Activated T-cell treated with anti-CD3 and anti-CD28 coated beads, Interleukin-2, amount 50 U/mL, for 72 hours (primary cell): Measurements from ENCODE around the gene HECTD4. TPM values are rescaled to one million over a fixed set of nuclear protein-coding genes. Genes with fewer than 3 reads are reported as not detected.
A peak's percentile ranks its signal among the peaks of the same experiment; 100 is the strongest.

Source experiments
- ATAC-seq, 2 donors: fragments of 150-1000 bp; cut with Tn5 transposase; replicated peaks in 1 of 2; 2 replicates each; pipeline ENCODE4 v1.10.0; 2021; ENCODE audit warnings: moderate library complexity in 2 of 2, mild to moderate bottlenecking in 1 of 2
- DNase-seq, 2 donors: peaks; one replicate each; pipeline ENCODE4 v3.0.0; 2021 to 2022; ENCODE audit warnings: mixed read lengths in 1 of 2
- H3K27ac Mint-ChIP-seq: one replicate; pipeline ENCODE4 v1.8.0; 2022; ENCODE audit warnings: mild to moderate bottlenecking, moderate library complexity, mixed read lengths
- H3K27me3 Mint-ChIP-seq: one replicate; pipeline ENCODE4 v1.8.0; 2022; ENCODE audit warnings: low read depth, mixed read lengths
- H3K36me3 Mint-ChIP-seq, 2 donors: one replicate each; pipeline ENCODE4 v1.8.0; 2022; ENCODE audit warnings: mixed read lengths in 2 of 2, mild to moderate bottlenecking in 1 of 2; ENCODE audit not compliant: insufficient read depth in 2 of 2
- H3K4me1 Mint-ChIP-seq: one replicate; pipeline ENCODE4 v1.8.0; 2022; ENCODE audit warnings: low read depth, mixed read lengths
- H3K4me3 Mint-ChIP-seq, 2 donors: one replicate each; pipeline ENCODE4 v1.8.0; 2022; ENCODE audit warnings: mild to moderate bottlenecking in 2 of 2, mixed read lengths in 2 of 2, moderate library complexity in 2 of 2
- H3K9me3 Mint-ChIP-seq, 2 donors: one replicate each; pipeline ENCODE4 v1.8.0; 2022; ENCODE audit warnings: mixed read lengths in 2 of 2
- total RNA-seq, 2 donors: library from RNA; stranded (reverse); gene quantifications; one replicate each; pipeline ENCODE4 v1.2.3, GENCODE V29; 2022

HECTD4 gene
- total RNA-seq, 2 donors from 2014 or later, result 39.6 to 43.3 TPM

DNA sequence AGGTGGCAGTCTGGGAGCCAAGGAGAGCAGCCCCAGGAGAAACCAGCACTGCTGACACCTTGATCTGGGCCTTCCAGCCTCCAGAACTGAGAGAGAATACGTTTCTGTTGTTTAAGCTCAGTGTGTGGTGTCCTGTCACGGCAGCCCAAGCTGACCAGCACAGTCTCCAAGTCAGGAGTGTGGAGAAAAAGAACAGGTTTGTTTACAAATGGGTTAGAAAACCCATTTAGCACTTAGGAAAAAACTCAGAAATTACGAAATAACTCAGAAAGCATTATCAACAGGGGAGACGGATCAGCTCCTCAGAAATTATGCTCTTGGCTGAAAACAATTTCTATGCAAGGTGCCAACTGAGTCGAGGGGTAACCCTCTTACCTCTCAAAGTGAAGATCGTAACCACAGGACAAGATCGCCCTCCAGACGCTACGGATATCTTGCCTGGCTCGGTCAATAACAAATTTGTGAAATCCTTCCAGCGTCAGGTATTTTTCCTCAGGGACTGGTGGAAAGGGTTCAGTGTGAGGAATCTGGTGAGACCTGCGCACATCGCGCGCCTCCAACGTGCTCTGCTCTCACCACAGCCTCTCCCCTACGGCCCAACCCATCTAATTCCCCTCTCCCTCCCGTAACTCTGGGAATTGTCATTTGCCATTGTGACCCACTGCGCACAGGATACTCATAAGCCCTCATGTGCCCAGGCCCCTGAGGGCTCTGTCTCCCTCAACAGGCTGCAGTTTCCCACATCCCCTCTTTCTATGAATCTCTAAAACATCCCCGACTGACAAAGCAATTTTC is 206.7 kb downstream of the HECTD4 start:
- no peak overlapping the region for H3K27ac Mint-ChIP-seq
- no peak for DNase-seq
- H3K9me3 Mint-ChIP-seq, result no peaks in the 10 kb centered on the region
- peaks cover 0 to 2% of the 10 kb centered on the region in 2 donors for H3K36me3 Mint-ChIP-seq
- no peak overlapping the region for H3K4me3 Mint-ChIP-seq
- ATAC-seq, result no peak
- no peaks in the 10 kb centered on the region for H3K4me1 Mint-ChIP-seq
- no peaks in the 10 kb centered on the region for H3K27me3 Mint-ChIP-seq

DNA sequence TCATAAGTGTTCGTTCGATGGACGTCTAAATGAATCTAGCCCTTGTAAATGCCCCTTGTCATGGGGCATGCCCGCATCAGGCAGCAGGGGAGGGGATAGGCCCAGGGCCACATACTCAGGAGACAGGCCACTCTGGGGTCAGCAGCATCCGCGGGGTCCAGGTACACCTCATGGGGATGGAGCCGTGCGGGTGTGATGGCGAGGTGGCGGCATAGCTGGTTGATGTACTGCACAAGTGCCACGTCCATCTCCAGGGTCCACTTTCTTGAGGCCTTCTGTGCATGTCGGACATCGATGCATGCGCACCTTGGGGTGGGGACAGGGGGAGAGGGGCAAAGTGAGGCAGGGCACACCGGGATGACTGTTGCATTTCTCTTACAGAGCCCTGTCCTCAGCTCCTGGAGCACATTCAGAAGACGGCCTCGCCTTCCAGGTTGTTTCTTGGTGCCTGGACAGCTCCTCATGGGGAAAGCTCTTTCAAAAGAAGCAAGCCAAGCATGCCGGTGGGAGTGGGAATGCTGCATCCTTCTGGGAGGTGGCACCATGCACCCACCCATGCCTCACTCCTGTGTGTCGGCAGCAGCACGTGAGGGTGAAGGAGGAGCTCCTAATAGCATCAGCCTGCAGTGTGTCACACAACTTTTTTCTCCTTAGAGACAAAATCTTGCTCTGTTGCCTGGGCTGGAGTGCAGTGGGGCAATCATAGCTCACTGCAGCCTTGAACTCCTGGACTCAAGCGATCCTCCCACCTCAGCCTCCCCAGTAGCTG is 209.5 kb downstream of the HECTD4 start:
- ATAC-seq (no peak), DNase-seq (no peak)
- H3K27me3 Mint-ChIP-seq, result no peaks in the 10 kb centered on the region
- no peaks in the 10 kb centered on the region for H3K36me3 Mint-ChIP-seq
- H3K27ac Mint-ChIP-seq, result no peak overlapping the region
- no peaks in the 10 kb centered on the region for H3K9me3 Mint-ChIP-seq
- H3K4me3 Mint-ChIP-seq, result no peak overlapping the region
- H3K4me1 Mint-ChIP-seq, result no peaks in the 10 kb centered on the region

DNA sequence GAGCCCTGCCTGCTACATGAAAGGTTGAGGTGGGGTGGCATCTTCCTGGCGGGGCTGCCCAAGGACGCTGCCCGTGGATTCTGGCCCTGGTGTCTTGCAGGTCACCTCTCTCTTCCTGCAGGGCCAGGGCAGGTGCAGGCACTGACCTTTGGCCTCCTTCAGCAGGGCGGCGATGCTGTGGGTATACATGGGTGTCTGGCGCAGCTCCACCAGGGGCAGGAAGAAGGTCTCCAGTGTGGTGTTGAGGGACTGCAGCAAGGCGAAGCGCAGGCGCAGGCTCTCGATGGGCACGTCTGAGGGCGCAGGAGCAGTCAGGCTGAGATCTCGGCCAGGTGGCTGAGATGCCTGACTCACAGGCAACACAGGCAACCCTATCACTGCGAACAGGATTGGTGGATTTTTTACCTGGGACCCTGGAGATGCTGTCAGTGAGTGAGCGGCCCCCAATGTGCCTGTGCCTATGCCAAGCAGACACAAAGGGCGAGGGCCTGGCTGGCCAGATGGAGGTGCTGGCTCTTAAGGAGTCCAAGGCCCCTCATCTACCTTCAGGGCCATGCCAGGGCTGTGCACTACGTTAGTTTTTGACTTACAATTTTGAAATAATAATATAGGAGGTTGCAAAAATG is 211.1 kb downstream of the HECTD4 start:
- ATAC-seq, result no peak
- Mint-ChIP-seq H3K27me3 (no peaks in the 10 kb centered on the region), H3K36me3 (no peaks in the 10 kb centered on the region), H3K4me3 (no peak overlapping the region), H3K27ac (no peak overlapping the region), H3K4me1 (no peaks in the 10 kb centered on the region), H3K9me3 (no peaks in the 10 kb centered on the region)
- DNase-seq, result no peak

DNA sequence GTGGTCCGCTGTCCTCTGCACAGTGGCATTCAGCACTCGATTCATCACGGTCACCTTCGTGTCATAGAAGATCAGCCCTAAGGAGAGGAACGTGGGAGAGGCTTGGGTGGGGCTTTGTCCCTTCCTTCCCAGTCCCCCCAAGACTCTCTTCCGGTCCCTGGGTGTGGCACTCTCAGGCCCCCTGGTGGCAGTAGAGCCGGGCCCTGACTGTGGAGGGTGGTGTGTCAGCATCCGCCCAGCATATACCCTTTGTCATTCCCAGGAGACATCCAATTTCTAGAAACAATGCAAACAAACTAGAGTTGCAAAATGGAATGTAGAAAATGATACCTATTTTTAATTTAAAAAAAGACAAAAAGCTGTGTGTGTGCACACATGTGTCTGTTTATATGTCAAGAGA is 211.9 kb downstream of the HECTD4 start:
- Mint-ChIP-seq H3K36me3 (no peaks in the 10 kb centered on the region), H3K4me1 (no peaks in the 10 kb centered on the region), H3K27me3 (no peaks in the 10 kb centered on the region), H3K4me3 (no peak overlapping the region), H3K9me3 (no peaks in the 10 kb centered on the region), H3K27ac (no peak overlapping the region)
- peak; percentile 20 to 23 for DNase-seq
- ATAC-seq, result peak in 1 of 2 donors; percentile 36

DNA sequence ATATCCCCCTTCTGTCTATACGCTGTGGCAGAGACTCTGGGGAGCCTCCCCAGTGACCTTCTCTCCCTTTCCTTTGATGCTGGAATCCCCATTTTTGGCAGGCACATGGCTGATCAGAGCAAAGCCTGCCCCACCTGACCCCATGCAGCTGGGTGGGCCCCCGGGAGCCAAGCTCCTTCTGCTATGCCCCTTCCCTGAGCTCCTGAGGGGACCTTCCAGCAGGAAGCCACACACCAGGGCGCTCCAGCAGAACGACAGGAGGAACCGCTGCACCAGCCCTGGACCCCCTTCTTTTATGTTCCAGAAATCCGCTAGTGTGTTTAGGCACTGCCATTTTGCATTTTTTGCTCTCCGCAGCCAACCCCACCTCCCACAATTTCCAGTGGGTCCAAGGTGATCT is 212.3 kb downstream of the HECTD4 start:
- no peaks in the 10 kb centered on the region for H3K9me3 Mint-ChIP-seq
- H3K27me3 Mint-ChIP-seq, result no peaks in the 10 kb centered on the region
- H3K4me1 Mint-ChIP-seq, result no peaks in the 10 kb centered on the region
- H3K36me3 Mint-ChIP-seq, result no peaks in the 10 kb centered on the region
- ATAC-seq (no peak), DNase-seq (no peak)
- H3K27ac Mint-ChIP-seq, result no peak overlapping the region
- no peak overlapping the region for H3K4me3 Mint-ChIP-seq

DNA sequence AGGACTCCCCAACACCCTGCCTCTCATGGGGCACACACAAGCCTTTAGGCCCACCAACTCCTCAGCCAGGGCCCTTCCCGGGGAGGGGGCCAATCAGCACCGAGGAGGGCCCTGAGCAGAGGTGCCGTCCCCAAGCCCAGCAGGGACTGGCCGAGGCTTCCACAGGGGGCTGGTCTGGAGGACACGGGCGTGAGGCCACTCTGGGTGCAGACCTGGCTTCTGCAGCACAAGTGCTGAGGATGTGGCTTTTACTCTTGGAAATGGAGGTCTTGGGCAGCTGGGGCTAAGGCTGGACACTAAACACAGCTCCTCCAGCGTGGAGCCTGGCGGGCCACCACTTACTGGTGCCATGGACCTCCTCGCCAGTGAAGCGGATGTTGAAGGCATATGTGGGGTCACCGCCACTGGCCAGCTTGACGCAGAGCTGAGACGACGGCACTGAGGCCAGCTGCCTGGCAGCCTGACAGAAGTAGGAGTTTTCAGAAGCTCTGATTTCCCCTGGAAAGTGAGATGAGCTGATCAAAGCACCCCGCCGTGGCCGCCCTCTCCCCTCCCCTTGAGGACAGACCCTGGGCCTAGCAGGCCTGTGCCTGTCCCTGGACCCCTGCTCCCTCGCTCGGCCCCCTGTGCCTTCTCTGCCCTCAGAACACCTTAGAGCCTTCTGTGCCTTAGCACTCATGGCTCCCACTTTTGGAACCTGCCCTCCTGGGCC is 212.9 kb downstream of the HECTD4 start:
- Mint-ChIP-seq H3K27me3 (no peaks in the 10 kb centered on the region), H3K9me3 (no peaks in the 10 kb centered on the region), H3K4me1 (no peaks in the 10 kb centered on the region), H3K4me3 (no peak overlapping the region), H3K36me3 (no peaks in the 10 kb centered on the region), H3K27ac (peak overlapping the region; percentile 26)
- no peak for ATAC-seq
- DNase-seq, result no peak

DNA sequence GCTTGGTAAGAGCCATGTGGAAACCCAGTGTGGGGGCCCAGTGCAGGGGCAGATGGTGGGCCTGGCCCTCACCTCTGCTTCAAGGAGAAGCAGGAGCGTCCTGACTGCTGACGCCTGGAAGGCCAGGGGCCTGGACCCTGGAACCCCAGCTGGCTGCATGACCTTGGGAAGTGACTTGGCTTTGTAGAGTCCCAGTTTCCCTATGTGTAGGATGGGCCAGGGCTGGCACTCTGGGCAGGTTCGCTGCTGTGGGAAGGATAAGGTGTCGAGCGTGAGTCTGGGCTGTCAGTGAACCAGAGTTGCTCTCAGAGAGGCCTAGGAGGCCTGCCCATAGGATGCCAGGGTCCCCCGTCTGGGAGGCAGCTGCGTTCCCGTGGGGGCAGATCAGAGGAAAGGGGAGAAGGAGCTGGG is 213.7 kb downstream of the HECTD4 start:
- DNase-seq, result no peak
- Mint-ChIP-seq H3K4me3 (no peak overlapping the region), H3K27ac (no peak overlapping the region), H3K9me3 (no peaks in the 10 kb centered on the region), H3K4me1 (no peaks in the 10 kb centered on the region), H3K27me3 (no peaks in the 10 kb centered on the region), H3K36me3 (no peaks in the 10 kb centered on the region)
- no peak for ATAC-seq

DNA sequence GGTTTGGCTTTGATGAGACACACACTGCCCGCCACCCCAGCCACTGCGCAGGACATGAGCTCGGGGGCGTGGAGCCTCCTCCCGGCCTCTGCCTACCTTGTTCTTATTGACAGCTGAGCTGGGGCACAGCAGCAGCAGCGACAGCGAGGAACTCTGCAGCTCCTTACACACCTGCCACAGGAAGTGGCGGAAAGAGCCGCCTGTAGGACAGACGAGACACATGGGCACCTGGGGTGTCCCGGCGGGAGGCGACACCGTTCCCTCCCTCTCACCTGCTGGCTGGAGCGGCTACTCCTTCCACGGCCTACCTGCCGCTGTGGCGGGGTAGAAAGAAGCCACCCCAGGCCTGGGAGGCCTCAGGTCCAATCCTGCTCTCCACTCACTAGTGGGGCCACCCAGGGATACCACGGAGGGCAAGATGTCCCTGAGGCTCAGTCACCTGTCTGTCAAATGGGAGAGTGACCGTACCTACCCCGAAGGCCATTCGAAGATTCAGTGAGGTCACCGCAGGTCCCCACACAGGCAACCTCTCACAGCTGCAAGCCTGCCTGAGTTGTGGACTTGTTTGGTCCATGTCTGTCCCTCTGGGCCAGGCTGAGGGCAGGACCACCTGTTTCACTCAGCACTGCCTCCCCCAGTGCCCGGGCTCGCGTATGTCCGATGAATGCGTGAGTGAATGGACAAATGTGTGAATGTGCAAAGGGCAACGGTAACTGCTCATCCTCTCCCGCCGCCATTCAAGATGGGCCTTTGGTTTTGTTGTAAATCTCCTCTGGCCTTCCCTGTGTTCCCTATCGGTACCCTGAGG is 214.3 kb downstream of the HECTD4 start:
- no peaks in the 10 kb centered on the region for H3K4me1 Mint-ChIP-seq
- no peaks in the 10 kb centered on the region for H3K27me3 Mint-ChIP-seq
- H3K36me3 Mint-ChIP-seq, result no peaks in the 10 kb centered on the region
- H3K4me3 Mint-ChIP-seq, result no peak overlapping the region
- ATAC-seq (no peak), DNase-seq (no peak)
- H3K9me3 Mint-ChIP-seq, result no peaks in the 10 kb centered on the region
- no peak overlapping the region for H3K27ac Mint-ChIP-seq

DNA sequence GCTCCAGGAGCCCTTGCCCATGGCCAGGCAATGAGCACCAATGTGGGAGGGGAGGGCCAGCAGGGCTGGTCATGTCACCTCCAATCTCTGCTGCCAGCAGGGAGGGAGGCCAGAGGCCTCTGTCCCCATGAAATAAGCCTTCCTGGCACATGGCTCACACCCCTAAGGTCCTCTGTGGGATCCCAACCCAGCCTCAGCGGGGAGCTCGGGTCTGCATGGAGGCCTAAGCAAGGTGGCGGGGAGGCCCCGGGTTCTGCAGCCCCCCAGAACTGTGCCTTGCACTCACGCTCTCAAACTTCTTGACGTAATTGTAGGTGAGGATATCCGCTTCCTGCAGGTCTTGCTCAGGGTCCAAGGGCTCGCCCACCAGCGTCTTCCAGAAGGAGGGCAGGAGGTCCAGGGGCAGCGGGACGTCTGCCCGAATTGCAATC is 215.2 kb downstream of the HECTD4 start:
- H3K4me3 Mint-ChIP-seq, result no peak overlapping the region
- DNase-seq (no peak), ATAC-seq (no peak)
- peaks cover 0 to under 1% of the 10 kb centered on the region in 2 donors for H3K36me3 Mint-ChIP-seq
- H3K27ac Mint-ChIP-seq, result no peak overlapping the region
- H3K27me3 Mint-ChIP-seq, result no peaks in the 10 kb centered on the region
- H3K4me1 Mint-ChIP-seq, result no peaks in the 10 kb centered on the region
- H3K9me3 Mint-ChIP-seq, result no peaks in the 10 kb centered on the region

DNA sequence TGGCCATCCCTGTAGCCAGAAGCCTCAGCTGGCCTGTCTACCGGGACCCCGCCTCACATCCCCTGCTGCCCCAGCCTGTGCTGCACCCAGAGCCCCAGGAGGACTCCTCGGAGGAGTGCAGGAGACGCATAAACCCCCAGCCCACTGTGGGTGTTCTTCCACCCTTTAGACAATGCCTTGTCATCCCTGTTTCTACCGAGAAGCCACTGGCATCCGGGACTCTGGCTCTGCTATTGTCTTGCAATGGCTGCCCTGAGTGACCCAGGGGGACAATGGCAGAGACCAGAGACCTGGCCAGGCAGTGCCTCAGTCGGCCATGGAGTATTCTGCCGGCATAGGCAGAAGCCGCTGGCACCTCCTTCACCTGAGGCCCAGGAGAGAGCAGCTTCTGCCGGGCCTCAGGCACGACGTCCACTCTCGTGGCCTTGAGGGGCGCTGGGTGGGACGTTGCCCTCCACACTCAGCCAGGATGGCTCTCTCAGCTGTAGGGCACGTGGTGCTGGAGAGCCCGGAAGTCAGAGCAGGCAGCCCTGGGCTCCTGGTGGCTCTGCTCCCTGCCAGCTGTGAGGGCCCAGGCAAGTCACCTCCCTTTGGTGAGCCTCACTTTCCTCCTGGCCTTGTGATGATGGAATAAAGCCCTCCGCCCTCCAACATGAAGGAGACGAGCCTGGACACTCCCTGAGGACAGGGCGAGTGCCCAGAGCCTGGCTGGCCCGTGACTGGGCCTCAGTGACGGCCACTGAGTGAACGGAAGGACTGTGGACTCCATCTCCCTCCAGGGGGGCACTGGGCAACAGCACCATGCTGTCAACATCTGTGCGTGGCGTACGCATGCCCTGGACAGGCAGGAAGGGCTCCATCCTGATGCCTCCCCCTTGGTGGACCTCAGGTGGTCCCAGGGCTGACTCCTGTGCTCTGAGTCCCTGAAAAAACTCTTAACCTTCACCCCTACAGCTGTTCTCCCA is 215.9 kb downstream of the HECTD4 start:
- H3K4me3 Mint-ChIP-seq, result no peak overlapping the region
- ATAC-seq (no peak), DNase-seq (no peak)
- no peaks in the 10 kb centered on the region for H3K4me1 Mint-ChIP-seq
- peaks cover 1 to 2% of the 10 kb centered on the region in 2 donors for H3K36me3 Mint-ChIP-seq
- no peaks in the 10 kb centered on the region for H3K9me3 Mint-ChIP-seq
- no peaks in the 10 kb centered on the region for H3K27me3 Mint-ChIP-seq
- H3K27ac Mint-ChIP-seq, result no peak overlapping the region

DNA sequence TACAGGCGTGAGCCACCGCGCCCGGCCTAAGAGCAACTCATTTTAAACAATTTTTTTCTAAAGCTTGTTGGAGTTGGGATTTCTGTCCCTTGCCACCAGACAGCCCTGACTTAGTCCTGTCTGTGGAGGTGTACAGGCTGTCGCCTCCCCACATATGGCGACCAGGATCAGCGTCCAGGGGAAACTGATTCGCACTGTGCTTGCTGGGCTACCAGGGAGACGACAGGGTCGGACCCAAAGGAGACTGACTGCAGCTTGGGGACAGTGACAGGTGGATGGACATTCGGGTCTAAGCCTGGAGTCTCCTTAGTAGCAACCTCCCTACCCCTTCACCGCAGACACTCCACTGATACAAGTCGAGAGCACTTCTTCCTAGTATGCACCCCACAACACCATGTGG is 216.6 kb downstream of the HECTD4 start:
- no peaks in the 10 kb centered on the region for H3K4me1 Mint-ChIP-seq
- ATAC-seq, result no peak
- H3K27ac Mint-ChIP-seq, result no peak overlapping the region
- peaks cover 3 to 5% of the 10 kb centered on the region in 2 donors for H3K36me3 Mint-ChIP-seq
- no peaks in the 10 kb centered on the region for H3K27me3 Mint-ChIP-seq
- no peak for DNase-seq
- H3K4me3 Mint-ChIP-seq, result no peak overlapping the region
- no peaks in the 10 kb centered on the region for H3K9me3 Mint-ChIP-seq
